ENCODE results near the gene MYH1.

DNA sequence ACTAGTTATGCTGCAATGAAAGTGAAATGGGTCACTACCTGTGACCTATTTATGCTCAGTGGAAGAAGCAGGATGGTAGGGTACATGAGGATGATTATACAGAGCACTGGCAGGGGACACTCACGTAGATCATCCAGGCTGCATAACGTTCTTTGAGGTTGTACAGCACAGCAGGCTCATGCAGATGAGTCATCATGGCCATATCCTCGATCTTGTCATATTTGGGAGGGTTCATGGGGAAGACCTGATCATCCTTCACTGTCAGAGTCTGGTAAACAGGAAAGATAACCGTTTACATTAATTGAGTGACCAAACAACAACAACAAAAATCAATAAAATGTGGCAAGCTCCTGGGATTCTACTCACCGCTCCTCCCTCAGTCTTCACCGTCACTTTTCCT, 29.0 kb upstream of the MYH1 start:
- TF ChIP-seq, protein P1, sequence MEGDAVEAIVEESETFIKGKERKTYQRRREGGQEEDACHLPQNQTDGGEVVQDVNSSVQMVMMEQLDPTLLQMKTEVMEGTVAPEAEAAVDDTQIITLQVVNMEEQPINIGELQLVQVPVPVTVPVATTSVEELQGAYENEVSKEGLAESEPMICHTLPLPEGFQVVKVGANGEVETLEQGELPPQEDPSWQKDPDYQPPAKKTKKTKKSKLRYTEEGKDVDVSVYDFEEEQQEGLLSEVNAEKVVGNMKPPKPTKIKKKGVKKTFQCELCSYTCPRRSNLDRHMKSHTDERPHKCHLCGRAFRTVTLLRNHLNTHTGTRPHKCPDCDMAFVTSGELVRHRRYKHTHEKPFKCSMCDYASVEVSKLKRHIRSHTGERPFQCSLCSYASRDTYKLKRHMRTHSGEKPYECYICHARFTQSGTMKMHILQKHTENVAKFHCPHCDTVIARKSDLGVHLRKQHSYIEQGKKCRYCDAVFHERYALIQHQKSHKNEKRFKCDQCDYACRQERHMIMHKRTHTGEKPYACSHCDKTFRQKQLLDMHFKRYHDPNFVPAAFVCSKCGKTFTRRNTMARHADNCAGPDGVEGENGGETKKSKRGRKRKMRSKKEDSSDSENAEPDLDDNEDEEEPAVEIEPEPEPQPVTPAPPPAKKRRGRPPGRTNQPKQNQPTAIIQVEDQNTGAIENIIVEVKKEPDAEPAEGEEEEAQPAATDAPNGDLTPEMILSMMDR (IDR thresholded peaks at IDR 0.05), result no peak
- no peak for TF ChIP-seq POLR2A (IDR thresholded peaks at IDR 0.05)
